Activated naive CD4-positive, alpha-beta T cell treated with anti-CD3 and anti-CD28 coated beads, Interleukin-2, amount 10 ng/mL, durations not matched to agents 7 days and 5 days (primary cell): ENCODE results near the gene CHD2.
A peak's percentile ranks its signal among the peaks of the same experiment; 100 is the strongest.

Source experiments
- CTCF ChIA-PET: fragments of 350-600 bp; sonication (Branson Sonifier 250); formaldehyde crosslinking; loops from one replicate; lab custom pipeline; 2021; ENCODE audit warnings: antibody characterized with exemption; lab: Charles Lee
- DNase-seq: peaks from one replicate; pipeline ENCODE4 v3.0.0-alpha.2; 2020
- H3K27ac Mint-ChIP-seq: one replicate; pipeline ENCODE4 v1.8.0; 2021; ENCODE audit warnings: mild to moderate bottlenecking, moderate library complexity, mixed read lengths
- H3K27me3 Mint-ChIP-seq: one replicate; pipeline ENCODE4 v1.8.0; 2021; ENCODE audit warnings: mild to moderate bottlenecking, mixed read lengths
- H3K36me3 Mint-ChIP-seq: one replicate; pipeline ENCODE4 v1.8.0; 2021; ENCODE audit warnings: mixed read lengths
- H3K4me1 Mint-ChIP-seq: one replicate; pipeline ENCODE4 v1.8.0; 2021; ENCODE audit warnings: mixed read lengths
- H3K4me3 Mint-ChIP-seq: one replicate; pipeline ENCODE4 v1.8.0; 2021; ENCODE audit warnings: mild to moderate bottlenecking, moderate library complexity, mixed read lengths
- H3K9me3 Mint-ChIP-seq: one replicate; pipeline ENCODE4 v1.8.0; 2021; ENCODE audit warnings: mixed read lengths

Gene CHD2

DNA sequence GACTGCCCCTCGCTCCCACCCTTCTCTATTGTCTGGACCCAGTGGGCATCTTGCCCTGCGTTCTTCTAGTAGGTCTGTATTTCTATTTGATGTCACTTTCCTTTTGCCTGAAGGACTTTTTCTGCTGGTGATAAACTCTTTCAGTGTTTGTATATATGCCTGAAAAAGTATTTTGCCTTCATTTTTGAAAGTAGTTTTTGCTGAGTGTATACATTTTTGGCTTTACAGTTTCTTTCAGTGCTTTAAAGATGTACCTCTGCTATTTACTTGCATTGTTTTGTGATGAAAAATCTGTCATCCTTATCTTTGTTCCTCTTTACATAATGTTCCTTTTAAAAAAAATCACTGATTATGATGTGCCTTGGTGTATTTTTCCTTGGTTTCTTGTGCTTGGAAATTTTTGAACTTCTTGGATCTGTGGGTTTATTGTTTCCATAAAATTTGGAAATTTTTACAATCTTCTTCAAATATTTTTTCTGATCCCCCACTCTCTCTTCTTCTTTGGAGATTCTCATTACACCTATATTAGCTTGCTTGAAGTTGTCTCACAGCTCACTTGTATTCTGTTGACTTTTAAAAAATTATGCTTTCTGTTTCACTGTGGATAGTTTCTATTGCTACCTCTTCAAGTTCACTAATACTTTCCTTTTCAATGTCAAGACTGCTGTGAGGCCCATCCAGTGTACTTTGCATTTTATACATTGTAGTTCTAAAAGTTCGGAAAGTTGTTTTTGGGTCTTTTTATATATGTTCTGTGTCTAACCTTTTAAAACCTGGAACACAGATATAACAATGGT, 121.0 kb downstream of the CHD2 start:
- CTCF ChIA-PET, result interaction anchor here (2.5 to 5.5 kb wide), 2 partner anchors 9 to 224 kb away, joined by 15 to 35 read pairs; no protein-coding TSS in a partner anchor
- DNase-seq, result no peak
- Mint-ChIP-seq H3K4me1 (peaks cover 85% of the 10 kb centered on the region), H3K27me3 (no peaks in the 10 kb centered on the region), H3K4me3 (no peak overlapping the region), H3K9me3 (no peaks in the 10 kb centered on the region), H3K27ac (peak overlapping the region; percentile 90), H3K36me3 (peaks cover 89% of the 10 kb centered on the region)

GRCh38 chr15:93024293-93024692, 124.2 kb downstream of the CHD2 start:
- no peaks in the 10 kb centered on the region for H3K27me3 Mint-ChIP-seq
- H3K4me1 Mint-ChIP-seq, result peaks cover 63% of the 10 kb centered on the region
- H3K36me3 Mint-ChIP-seq, result peaks cover 73% of the 10 kb centered on the region
- no peak overlapping the region for H3K4me3 Mint-ChIP-seq
- no peaks in the 10 kb centered on the region for H3K9me3 Mint-ChIP-seq
- H3K27ac Mint-ChIP-seq, result no peak overlapping the region
- no peak for DNase-seq
- CTCF ChIA-PET, result no interaction called here

DNA sequence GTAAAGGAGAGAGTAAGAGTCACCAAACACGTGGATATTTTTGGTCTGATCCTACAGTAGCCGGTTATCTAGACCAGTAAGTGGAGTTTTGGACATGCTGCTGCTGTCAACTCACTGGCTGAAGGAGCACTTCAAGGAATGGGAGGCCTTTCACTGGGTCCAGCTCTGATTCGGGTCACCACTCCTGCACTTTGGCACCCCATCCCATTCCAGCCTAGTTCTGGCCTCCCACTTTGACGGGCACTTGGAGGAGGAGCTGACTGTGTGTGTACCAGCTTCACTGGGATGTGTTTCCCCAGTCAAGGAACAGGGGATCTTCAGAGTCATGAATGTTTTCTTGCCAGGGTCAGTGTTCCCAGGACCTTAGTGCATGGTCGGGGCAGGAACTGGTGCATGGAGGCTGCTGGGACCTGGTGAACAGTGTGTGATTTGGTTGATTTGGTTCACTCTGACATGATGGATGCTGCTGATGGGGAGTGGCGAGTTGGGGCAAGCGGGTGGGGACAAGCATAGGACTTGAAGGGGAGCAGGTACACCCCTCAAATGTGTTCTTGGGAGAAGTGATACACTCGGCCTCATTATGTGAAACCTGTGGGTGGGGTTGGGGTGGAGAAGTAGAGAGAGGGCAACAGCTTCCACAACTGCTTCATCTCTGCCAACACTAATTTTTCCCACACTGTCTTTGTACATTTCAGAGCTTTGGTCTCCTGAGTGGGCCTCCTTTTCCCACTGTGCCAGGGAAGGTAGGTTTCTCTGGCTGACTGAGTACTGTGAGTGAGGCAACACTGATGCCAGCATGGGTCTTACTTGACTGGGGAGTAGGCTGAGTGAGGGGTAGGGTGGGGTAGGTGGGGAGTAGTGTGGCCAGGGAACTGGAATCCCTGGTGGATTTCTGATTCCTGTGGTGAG, 124.8 kb downstream of the CHD2 start:
- DNase-seq, result no peak
- CTCF ChIA-PET, result interaction anchor here (1.2 to 5.4 kb wide), 3 partner anchors 63 to 1095 kb away, joined by 3 to 46 read pairs (median 5); no protein-coding TSS in a partner anchor
- Mint-ChIP-seq H3K4me3 (no peak overlapping the region), H3K27me3 (no peaks in the 10 kb centered on the region), H3K27ac (peak overlapping the region; percentile 74), H3K4me1 (peaks cover 64% of the 10 kb centered on the region), H3K9me3 (no peaks in the 10 kb centered on the region), H3K36me3 (peaks cover 66% of the 10 kb centered on the region)

DNA sequence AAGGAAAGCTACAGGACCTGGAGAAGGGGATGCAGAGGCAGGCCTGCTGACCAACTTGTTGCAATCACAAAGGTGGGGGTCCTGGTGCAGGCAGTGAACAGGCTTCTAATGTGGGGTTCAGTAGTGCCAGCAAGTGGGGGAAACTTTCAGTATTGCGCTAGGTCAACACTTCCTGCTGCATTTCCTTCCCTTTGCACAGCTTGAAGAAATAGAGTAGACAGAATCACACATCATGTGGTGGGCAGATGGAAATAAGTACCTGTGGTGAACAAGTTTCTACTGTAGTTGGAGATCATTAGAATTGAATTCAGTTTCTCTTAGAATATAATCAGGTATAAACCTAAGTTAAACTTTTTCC, 125.5 kb downstream of the CHD2 start:
- H3K4me3 Mint-ChIP-seq, result no peak overlapping the region
- H3K4me1 Mint-ChIP-seq, result peaks cover 59% of the 10 kb centered on the region

GRCh38 chr15:93026380-93026817, 126.3 kb downstream of the CHD2 start:
- H3K9me3 Mint-ChIP-seq, result no peaks in the 10 kb centered on the region
- peaks cover 2% of the 10 kb centered on the region for H3K27me3 Mint-ChIP-seq
- no peak for DNase-seq
- H3K27ac Mint-ChIP-seq, result no peak overlapping the region
- CTCF ChIA-PET, result interaction anchor here (2.1 to 5.4 kb wide), 2 partner anchors 61 to 229 kb away, joined by 5 to 46 read pairs; no protein-coding TSS in a partner anchor
- peaks cover 53% of the 10 kb centered on the region for H3K4me1 Mint-ChIP-seq
- peaks cover 53% of the 10 kb centered on the region for H3K36me3 Mint-ChIP-seq
- H3K4me3 Mint-ChIP-seq, result no peak overlapping the region

More for the DNA sequence above, 125.5 kb downstream of the CHD2 start:
- H3K9me3 Mint-ChIP-seq, result no peaks in the 10 kb centered on the region
- no peaks in the 10 kb centered on the region for H3K27me3 Mint-ChIP-seq
- CTCF ChIA-PET, result interaction anchor here (1.2 to 5.4 kb wide), 3 partner anchors 62 to 1094 kb away, joined by 3 to 46 read pairs (median 5); no protein-coding TSS in a partner anchor
- no peak for DNase-seq
- peaks cover 60% of the 10 kb centered on the region for H3K36me3 Mint-ChIP-seq
- H3K27ac Mint-ChIP-seq, result peak overlapping the region; percentile 74

GRCh38 chr15:93027413-93027812, 127.3 kb downstream of the CHD2 start:
- Mint-ChIP-seq H3K36me3 (peaks cover 43% of the 10 kb centered on the region), H3K27me3 (peaks cover 3% of the 10 kb centered on the region), H3K9me3 (no peaks in the 10 kb centered on the region), H3K27ac (peak overlapping the region; percentile 20), H3K4me1 (peaks cover 46% of the 10 kb centered on the region), H3K4me3 (no peak overlapping the region)
- DNase-seq, result no peak
- CTCF ChIA-PET, result interaction anchor here (5.4 to 6.5 kb wide), 2 partner anchors 230 to 1092 kb away, joined by 46 to 51 read pairs; no protein-coding TSS in a partner anchor

DNA sequence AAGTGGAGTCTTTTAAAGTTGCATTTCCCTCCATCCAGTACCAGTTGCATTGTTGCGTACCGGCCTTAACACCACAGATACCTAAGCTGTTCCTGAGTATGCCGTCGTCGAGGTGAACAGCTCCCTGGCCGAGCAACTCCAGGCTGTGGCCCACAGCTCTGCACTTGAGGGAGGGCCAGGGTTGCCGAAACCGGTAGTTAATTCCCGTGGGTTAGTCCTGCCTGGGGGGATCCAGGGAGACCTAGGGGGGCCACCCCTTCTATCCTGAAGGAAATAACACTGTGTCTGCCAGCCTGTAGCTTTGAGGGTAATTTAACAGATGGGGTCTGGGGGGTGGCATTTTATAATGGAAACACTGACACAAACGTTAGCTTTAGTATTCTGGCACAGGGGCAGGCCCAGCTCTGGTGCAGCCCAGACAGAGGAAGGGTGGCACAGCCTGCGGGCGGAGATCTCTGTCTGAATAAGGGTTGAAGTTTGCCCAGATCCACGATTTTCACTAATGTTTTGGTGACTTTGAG, 128.0 kb downstream of the CHD2 start:
- CTCF ChIA-PET, result interaction anchor here (0.8 to 6.5 kb wide), 5 partner anchors 9 to 1092 kb away, joined by 3 to 51 read pairs (median 6); no protein-coding TSS in a partner anchor
- Mint-ChIP-seq H3K27me3 (peaks cover 3% of the 10 kb centered on the region), H3K9me3 (no peaks in the 10 kb centered on the region), H3K36me3 (peaks cover 36% of the 10 kb centered on the region), H3K4me1 (peaks cover 39% of the 10 kb centered on the region), H3K4me3 (no peak overlapping the region), H3K27ac (peak overlapping the region; percentile 56)
- no peak for DNase-seq

- CTCF ChIA-PET, result interaction anchor here (0.8 to 6.5 kb wide), 6 partner anchors 9 to 1091 kb away, joined by 3 to 51 read pairs (median 6); no protein-coding TSS in a partner anchor
- H3K4me1 Mint-ChIP-seq, result peaks cover 33% of the 10 kb centered on the region
- H3K27me3 Mint-ChIP-seq, result peaks cover 3% of the 10 kb centered on the region
- peak overlapping the region; percentile 56 for H3K27ac Mint-ChIP-seq
- H3K4me3 Mint-ChIP-seq, result no peak overlapping the region
- no peak for DNase-seq
- no peaks in the 10 kb centered on the region for H3K9me3 Mint-ChIP-seq
- peaks cover 30% of the 10 kb centered on the region for H3K36me3 Mint-ChIP-seq
These were observed 128.6 kb downstream of the CHD2 start for GRCh38 chr15:93028632-93029213.

- H3K9me3 Mint-ChIP-seq, result no peaks in the 10 kb centered on the region
- no peak overlapping the region for H3K4me3 Mint-ChIP-seq
- DNase-seq, result no peak
- H3K27ac Mint-ChIP-seq, result no peak overlapping the region
- H3K36me3 Mint-ChIP-seq, result peaks cover 24% of the 10 kb centered on the region
- peaks cover 28% of the 10 kb centered on the region for H3K4me1 Mint-ChIP-seq
- CTCF ChIA-PET, result interaction anchor here (1.0 to 6.5 kb wide), 11 partner anchors 8 to 1090 kb away, joined by 3 to 51 read pairs (median 6); no protein-coding TSS in a partner anchor
- peaks cover 3% of the 10 kb centered on the region for H3K27me3 Mint-ChIP-seq
These were observed 129.2 kb downstream of the CHD2 start for GRCh38 chr15:93029214-93029835.

DNA sequence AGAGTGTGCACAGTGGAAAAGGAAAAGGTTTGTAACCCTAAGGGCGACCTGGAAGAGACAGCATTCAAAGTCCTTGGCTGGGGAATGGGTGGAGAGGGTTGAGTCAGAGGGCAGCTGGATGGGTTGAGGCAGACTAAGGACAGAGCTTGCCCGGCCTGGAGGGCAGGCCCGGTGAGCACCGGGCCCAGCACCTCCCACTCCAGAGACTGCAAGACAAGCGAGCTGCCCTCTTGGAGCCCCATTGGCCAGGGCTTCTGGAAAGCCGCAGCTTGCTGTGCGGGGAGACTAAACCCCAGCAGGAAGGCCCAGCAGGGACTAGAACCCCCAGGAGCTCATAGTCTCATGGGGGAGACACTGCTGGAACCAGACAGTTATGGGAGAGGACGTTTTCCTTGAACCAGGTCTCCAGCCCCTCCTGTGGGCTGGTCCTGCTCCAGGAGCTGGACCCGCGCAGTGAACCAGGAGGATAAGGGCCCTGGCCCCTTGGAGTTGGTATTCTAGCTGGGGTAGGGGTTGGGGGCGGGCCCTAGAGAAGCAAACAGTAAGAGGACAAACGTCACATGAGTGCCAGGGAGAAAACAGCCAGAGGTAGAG, 129.8 kb downstream of the CHD2 start:
- DNase-seq, result no peak

GRCh38 chr15:93030430-93031102, 130.4 kb downstream of the CHD2 start:
- peaks cover 3% of the 10 kb centered on the region for H3K27me3 Mint-ChIP-seq
- no peaks in the 10 kb centered on the region for H3K9me3 Mint-ChIP-seq
- H3K4me1 Mint-ChIP-seq, result peaks cover 16% of the 10 kb centered on the region
- H3K27ac Mint-ChIP-seq, result peak overlapping the region; percentile 49
- no peak overlapping the region for H3K4me3 Mint-ChIP-seq
- CTCF ChIA-PET, result interaction anchor here (0.6 to 6.5 kb wide), 25 partner anchors 10 to 1133 kb away, joined by 3 to 51 read pairs (median 3); no protein-coding TSS in a partner anchor
- peaks cover 12% of the 10 kb centered on the region for H3K36me3 Mint-ChIP-seq
- DNase-seq, result peak; percentile 78

More for the DNA sequence above, 129.8 kb downstream of the CHD2 start:
- peak overlapping the region; percentile 49 for H3K27ac Mint-ChIP-seq
- peaks cover 22% of the 10 kb centered on the region for H3K4me1 Mint-ChIP-seq
- peaks cover 18% of the 10 kb centered on the region for H3K36me3 Mint-ChIP-seq
- H3K4me3 Mint-ChIP-seq, result no peak overlapping the region
- no peaks in the 10 kb centered on the region for H3K9me3 Mint-ChIP-seq
- H3K27me3 Mint-ChIP-seq, result peaks cover 3% of the 10 kb centered on the region
- CTCF ChIA-PET, result interaction anchor here (0.6 to 6.5 kb wide), 26 partner anchors 9 to 1134 kb away, joined by 3 to 51 read pairs (median 3); no protein-coding TSS in a partner anchor

GRCh38 chr15:93031103-93031464, 131.0 kb downstream of the CHD2 start:
- CTCF ChIA-PET, result interaction anchor here (1.0 to 6.5 kb wide), 9 partner anchors 11 to 1089 kb away, joined by 3 to 51 read pairs (median 6); no protein-coding TSS in a partner anchor
- peaks cover 13% of the 10 kb centered on the region for H3K4me1 Mint-ChIP-seq
- H3K9me3 Mint-ChIP-seq, result no peaks in the 10 kb centered on the region
- no peak overlapping the region for H3K4me3 Mint-ChIP-seq
- peaks cover 3% of the 10 kb centered on the region for H3K27me3 Mint-ChIP-seq
- H3K36me3 Mint-ChIP-seq, result peaks cover 7% of the 10 kb centered on the region
- no peak for DNase-seq
- H3K27ac Mint-ChIP-seq, result no peak overlapping the region
